NCI-H2196 (cell line): ENCODE results near the gene SEC22C.

Experiments
- DNase-seq: peaks from one replicate; lab custom pipeline; 2025; ENCODE audit not compliant: unreplicated experiment; lab: John Stamatoyannopoulos, UW

The SEC22C gene

GRCh38 chr3:42539871-42540714 is 41.7 kb downstream of the SEC22C start:
- peak; percentile 15 for DNase-seq

- no peak for DNase-seq
These were observed 44.4 kb downstream of the SEC22C start for GRCh38 chr3:42537350-42537749.

- peak; percentile 4 for DNase-seq
These were observed 45.6 kb downstream of the SEC22C start for GRCh38 chr3:42535981-42536784.

GRCh38 chr3:42533161-42533897 is 48.4 kb downstream of the SEC22C start:
- no peak for DNase-seq

- no peak for DNase-seq
These were observed 49.5 kb downstream of the SEC22C start for GRCh38 chr3:42532229-42532628.

- no peak for DNase-seq
These were observed 50.3 kb downstream of the SEC22C start for GRCh38 chr3:42531470-42531869.

GRCh38 chr3:42530073-42530472 is 51.7 kb downstream of the SEC22C start:
- no peak for DNase-seq

GRCh38 chr3:42529468-42529867 is 52.3 kb downstream of the SEC22C start:
- no peak for DNase-seq

- DNase-seq: no peak
These were observed 54.3 kb downstream of the SEC22C start for GRCh38 chr3:42527368-42527917.

GRCh38 chr3:42526616-42527367 is 55.0 kb downstream of the SEC22C start:
- DNase-seq: no peak

- no peak for DNase-seq
These were observed 55.9 kb downstream of the SEC22C start for GRCh38 chr3:42525736-42526345.

- DNase-seq: no peak
These were observed 56.6 kb downstream of the SEC22C start for GRCh38 chr3:42525212-42525611.

- DNase-seq: no peak
These were observed 57.0 kb downstream of the SEC22C start for GRCh38 chr3:42524751-42525150.

GRCh38 chr3:42520906-42521305 is 60.9 kb downstream of the SEC22C start:
- no peak for DNase-seq

GRCh38 chr3:42520336-42520735 is 61.4 kb downstream of the SEC22C start:
- no peak for DNase-seq

- DNase-seq: no peak
These were observed 62.2 kb downstream of the SEC22C start for GRCh38 chr3:42519568-42519962.

GRCh38 chr3:42518800-42519567 is 62.8 kb downstream of the SEC22C start:
- no peak for DNase-seq

- no peak for DNase-seq
These were observed 64.7 kb downstream of the SEC22C start for GRCh38 chr3:42517117-42517516.

GRCh38 chr3:42516443-42516842 is 65.3 kb downstream of the SEC22C start:
- no peak for DNase-seq
